HCT116 (cell line): ENCODE results near the gene ZNF48.

Experiments
- ATF3 ChIP-seq: IDR thresholded peaks from 2 replicates; pipeline ENCODE4 v1.6.1; 2012
- CTCF ChIP-seq, 3 experiments: fragments of 200-600 bp in 1 of 3; sonication (generic) in 1 of 3; IDR thresholded peaks in 2 of 3; conservative IDR thresholded peaks in 1 of 3; 2 replicates each; pipeline ENCODE4 v1.5.1; 2012 to 2017; ENCODE audit warnings: low read depth in 2 of 3, low read length in 2 of 3, antibody characterized with exemption in 1 of 3, borderline replicate concordance in 1 of 3, control low read depth in 1 of 3, mild to moderate bottlenecking in 1 of 3, mixed read lengths in 1 of 3, mixed run types in 1 of 3, moderate library complexity in 1 of 3; ENCODE audit not compliant: insufficient read depth in 1 of 3
- ELF1 ChIP-seq: IDR thresholded peaks from 2 replicates; pipeline ENCODE4 v1.6.1; 2012; ENCODE audit warnings: low read depth, borderline replicate concordance
- EZH2 ChIP-seq: fragments of 200-600 bp; sonication (generic); IDR thresholded peaks from 2 replicates; pipeline ENCODE4 v1.6.1; 2017; ENCODE audit warnings: antibody characterized with exemption, mixed run types
- EZH2phosphoT487 ChIP-seq: fragments of 200-600 bp; IDR thresholded peaks from 2 replicates; pipeline ENCODE4 v1.6.1; 2018; ENCODE audit warnings: antibody characterized with exemption, borderline replicate concordance
- POLR2AphosphoS5 ChIP-seq: IDR thresholded peaks from 2 replicates; pipeline ENCODE4 v1.6.1; 2011; ENCODE audit warnings: mild to moderate bottlenecking, low read depth, low read length, moderate library complexity
- RAD21 ChIP-seq: IDR thresholded peaks from 2 replicates; pipeline ENCODE4 v1.6.1; 2012; ENCODE audit warnings: low read depth, mild to moderate bottlenecking
- SP1 ChIP-seq: IDR thresholded peaks from 2 replicates; pipeline ENCODE4 v1.6.1; 2012; ENCODE audit warnings: low read depth

- no peak for TF ChIP-seq CTCF (IDR thresholded peaks at IDR 0.05 in 2 of 3, conservative IDR thresholded peaks at IDR 0.05 in 1 of 3; ENCODE audit: borderline replicate concordance in 1 of 3, insufficient read depth in 1 of 3, low read depth in 2 of 3, low read length in 2 of 3)
- TF ChIP-seq EZH2, result no peak
- no peak for TF ChIP-seq RAD21
- TF ChIP-seq EZH2phosphoT487, result no peak
- TF ChIP-seq SP1, result no peak
- TF ChIP-seq POLR2AphosphoS5, result no peak
- TF ChIP-seq ATF3, result no peak
- TF ChIP-seq ELF1, result no peak
Observed at GRCh38 chr16:30348113-30348512, 47.1 kb upstream of the ZNF48 start.
